Caco-2 (cell line): ENCODE data around the gene GPR39. TPM values are rescaled to one million over a fixed set of nuclear protein-coding genes. Genes with fewer than 3 reads are reported as not detected.
A peak's percentile ranks its signal among the peaks of the same experiment; 100 is the strongest.

Source experiments
- BruUV-seq: library from RNA; stranded (reverse); fragments of 400-500 nt; replicated peaks from 2 replicates; lab custom pipeline; 2021; lab: Mats Ljungman, UMichigan
- CTCF ChIA-PET: fragments of 300-600 bp; sonication (Branson Sonifier 250); formaldehyde crosslinking; loops from one replicate; lab custom pipeline; 2022; ENCODE audit warnings: antibody characterized with exemption; lab: Charles Lee
- POLR2A ChIA-PET: fragments of 300-600 bp; sonication (Branson Sonifier 250); formaldehyde crosslinking; loops from one replicate; lab custom pipeline; 2022; ENCODE audit warnings: antibody characterized with exemption; lab: Charles Lee
- DNase-seq, 2 experiments: peaks; one replicate each; pipeline versions ENCODE4 v3.0.0 to v3.0.0-alpha.2; 2020 to 2022
- H3K27me3 ChIP-seq: replicated peaks from 2 replicates; pipeline ENCODE4 v1.6.0; 2011; ENCODE audit warnings: low read length; ENCODE audit not compliant: control insufficient read depth, insufficient read depth
- H3K36me3 ChIP-seq: 2 replicates; pipeline ENCODE4 v1.5.1; 2011; ENCODE audit warnings: low read length; ENCODE audit not compliant: control insufficient read depth, insufficient read depth
- H3K4me1 ChIP-seq: fragments of 250-450 bp; sonication (Bioruptor Pico); 2 replicates; pipeline ENCODE4 v1.5.1; 2020; ENCODE audit warnings: mild to moderate bottlenecking
- H3K4me3 ChIP-seq: 2 replicates; pipeline ENCODE4 v1.5.1; 2011; ENCODE audit warnings: low read depth, mild to moderate bottlenecking, control low read depth, low read length
- H3K9me3 ChIP-seq: fragments of 250-450 bp; sonication (Bioruptor Pico); 2 replicates; pipeline ENCODE4 v1.5.1; 2020; ENCODE audit warnings: mild to moderate bottlenecking, moderate library complexity
- H3K27ac Mint-ChIP-seq: one replicate; pipeline ENCODE4 v1.8.0; 2022; ENCODE audit warnings: mixed read lengths; ENCODE audit not compliant: unreplicated experiment
- H3K27me3 Mint-ChIP-seq: one replicate; pipeline ENCODE4 v1.8.0; 2022; ENCODE audit warnings: mixed read lengths; ENCODE audit not compliant: insufficient read depth, unreplicated experiment
- H3K36me3 Mint-ChIP-seq: one replicate; pipeline ENCODE4 v1.8.0; 2022; ENCODE audit warnings: mild to moderate bottlenecking, mixed read lengths; ENCODE audit not compliant: insufficient read depth, unreplicated experiment
- H3K4me1 Mint-ChIP-seq: one replicate; pipeline ENCODE4 v1.8.0; 2022; ENCODE audit warnings: low read depth, mixed read lengths; ENCODE audit not compliant: unreplicated experiment
- H3K4me3 Mint-ChIP-seq: one replicate; pipeline ENCODE4 v1.8.0; 2022; ENCODE audit warnings: mild to moderate bottlenecking, moderate library complexity, mixed read lengths; ENCODE audit not compliant: unreplicated experiment
- H3K9me3 Mint-ChIP-seq: one replicate; pipeline ENCODE4 v1.8.0; 2022; ENCODE audit warnings: mixed read lengths; ENCODE audit not compliant: unreplicated experiment
- CTCF ChIP-seq, 2 experiments: fragments of 200-600 bp in 1 of 2; IDR thresholded peaks; 1 replicate in 1 of 2; 2 replicates in 1 of 2; pipeline versions ENCODE4 v1.5.1 to v1.8.0; 2011 to 2022; ENCODE audit warnings: antibody characterized with exemption in 1 of 2, control low read depth in 1 of 2, inconsistent platforms in 1 of 2, low read depth in 1 of 2, low read length in 1 of 2, mild to moderate bottlenecking in 1 of 2, moderate library complexity in 1 of 2; ENCODE audit not compliant: insufficient read depth in 1 of 2, severe bottlenecking in 1 of 2, unreplicated experiment in 1 of 2
- intact Hi-C: fragments of 100-400 bp; cut with micrococcal nuclease; formaldehyde crosslinking; loops from one replicate; pipeline ENCODE4 v1.10.0; 2022; ENCODE audit not compliant: unreplicated experiment
- total RNA-seq: library from RNA; stranded (reverse); gene quantifications from 2 replicates; pipeline ENCODE4 v1.2.3, GENCODE V29; 2022

Gene GPR39
- total RNA-seq, 1 experiment from 2014 or later = 26.8 TPM

- no peak for DNase-seq
- CTCF ChIA-PET = no interaction called here
- no peaks in the 10 kb centered on the region for H3K27me3 ChIP-seq
- H3K4me3 Mint-ChIP-seq = no peak overlapping the region
- no peaks in the 10 kb centered on the region for H3K36me3 ChIP-seq
- peaks cover 44% of the 10 kb centered on the region for H3K4me1 Mint-ChIP-seq
- POLR2A ChIA-PET = no interaction called here
- H3K4me1 ChIP-seq = peaks cover 28% of the 10 kb centered on the region
- no peaks in the 10 kb centered on the region for H3K36me3 Mint-ChIP-seq
- TF ChIP-seq CTCF (IDR thresholded peaks at IDR 0.05; ENCODE audit: insufficient read depth in 1 of 2, low read depth in 1 of 2, low read length in 1 of 2, severe bottlenecking in 1 of 2, unreplicated experiment in 1 of 2) = no peak
- BruUV-seq = no TSS peak
- H3K27me3 Mint-ChIP-seq = no peaks in the 10 kb centered on the region
- no peak overlapping the region for H3K4me3 ChIP-seq
- H3K9me3 Mint-ChIP-seq = peaks cover 7% of the 10 kb centered on the region
- no peak overlapping the region for H3K27ac Mint-ChIP-seq
- intact Hi-C loops = no loop called here
- H3K9me3 ChIP-seq = no peaks in the 10 kb centered on the region
Measured at GRCh38 chr2:132586101-132586511, 169.5 kb downstream of the GPR39 start.

- Mint-ChIP-seq H3K27me3 (no peaks in the 10 kb centered on the region), H3K4me1 (peaks cover 44% of the 10 kb centered on the region), H3K27ac (no peak overlapping the region), H3K9me3 (peaks cover 7% of the 10 kb centered on the region), H3K4me3 (no peak overlapping the region), H3K36me3 (no peaks in the 10 kb centered on the region)
- Histone ChIP-seq H3K4me3 (no peak overlapping the region), H3K36me3 (no peaks in the 10 kb centered on the region), H3K27me3 (no peaks in the 10 kb centered on the region), H3K9me3 (no peaks in the 10 kb centered on the region), H3K4me1 (peaks cover 28% of the 10 kb centered on the region)
- DNase-seq = no peak
- no TSS peak for BruUV-seq
- no peak for TF ChIP-seq CTCF (IDR thresholded peaks at IDR 0.05; ENCODE audit: insufficient read depth in 1 of 2, low read depth in 1 of 2, low read length in 1 of 2, severe bottlenecking in 1 of 2, unreplicated experiment in 1 of 2)
- ChIA-PET CTCF (no interaction called here), POLR2A (no interaction called here)
- intact Hi-C loops = no loop called here
Measured at GRCh38 chr2:132586835-132587234, 170.2 kb downstream of the GPR39 start.

DNA sequence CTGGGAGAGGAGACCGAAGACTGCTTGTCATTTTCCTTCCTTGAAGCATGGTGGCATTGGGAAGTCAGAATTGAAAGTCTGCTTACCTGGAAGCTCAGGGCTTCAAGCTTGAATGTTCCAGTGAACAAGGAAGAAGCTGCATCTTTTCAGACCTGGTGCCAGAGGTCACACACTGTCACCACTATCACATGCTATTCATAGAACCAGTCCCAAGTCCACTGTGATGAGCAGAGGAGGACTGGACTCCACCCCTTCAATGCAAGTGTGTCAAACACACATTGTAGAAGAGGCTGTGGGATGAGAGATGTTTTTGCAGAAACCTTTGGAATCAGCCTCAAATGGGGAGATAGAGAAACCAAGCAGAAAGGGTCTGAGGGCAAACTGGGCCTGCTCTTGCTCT, 172.0 kb downstream of the GPR39 start:
- peak; percentile 23 to 51 for DNase-seq
- Histone ChIP-seq H3K9me3 (no peaks in the 10 kb centered on the region), H3K27me3 (no peaks in the 10 kb centered on the region), H3K36me3 (no peaks in the 10 kb centered on the region), H3K4me3 (no peak overlapping the region), H3K4me1 (peaks cover 44% of the 10 kb centered on the region)
- intact Hi-C loops = loop anchor here (2.0 kb wide), 3 partner anchors 26 to 54 kb away; no protein-coding TSS in a partner anchor
- Mint-ChIP-seq H3K4me3 (no peak overlapping the region), H3K4me1 (peaks cover 50% of the 10 kb centered on the region), H3K27ac (peak overlapping the region; percentile 8), H3K36me3 (no peaks in the 10 kb centered on the region), H3K9me3 (peaks cover 7% of the 10 kb centered on the region), H3K27me3 (no peaks in the 10 kb centered on the region)
- no peak for TF ChIP-seq CTCF (IDR thresholded peaks at IDR 0.05; ENCODE audit: insufficient read depth in 1 of 2, low read depth in 1 of 2, low read length in 1 of 2, severe bottlenecking in 1 of 2, unreplicated experiment in 1 of 2)
- POLR2A ChIA-PET = no interaction called here
- BruUV-seq = no TSS peak
- CTCF ChIA-PET = interaction anchor here (0.6 to 1.0 kb wide), 2 partner anchors 41 to 213 kb away, joined by 3 to 4 read pairs; no protein-coding TSS in a partner anchor
